Calu3 (cell line): Measurements from ENCODE around the gene COL18A1. TPM values are rescaled to one million over a fixed set of nuclear protein-coding genes. Genes with fewer than 3 reads are reported as not detected.
"Not testable (repeated sequence)": the region's sequence is repeated elsewhere in the genome, so short reads cannot be mapped to it uniquely, and the experiment has no call there.

Experiments
- BruUV-seq: library from RNA; stranded (reverse); fragments of 400-500 nt; replicated peaks from 2 replicates; lab custom pipeline; 2021; lab: Mats Ljungman, UMichigan
- CTCF ChIA-PET: fragments of 300-600 bp; sonication (Branson Sonifier 250); formaldehyde crosslinking; loops from one replicate; lab custom pipeline; 2022; ENCODE audit warnings: antibody characterized with exemption; lab: Charles Lee
- DNase-seq: peaks from one replicate; pipeline ENCODE4 v3.0.0; 2022
- H3K27ac Mint-ChIP-seq: one replicate; pipeline ENCODE4 v1.8.0; 2022; ENCODE audit warnings: mixed read lengths; ENCODE audit not compliant: unreplicated experiment
- H3K27me3 Mint-ChIP-seq: one replicate; pipeline ENCODE4 v1.8.0; 2022; ENCODE audit warnings: mixed read lengths; ENCODE audit not compliant: unreplicated experiment
- H3K36me3 Mint-ChIP-seq: one replicate; pipeline ENCODE4 v1.8.0; 2022; ENCODE audit warnings: mild to moderate bottlenecking, moderate library complexity, mixed read lengths; ENCODE audit not compliant: insufficient read depth, unreplicated experiment
- H3K4me1 Mint-ChIP-seq: one replicate; pipeline ENCODE4 v1.8.0; 2022; ENCODE audit warnings: mild to moderate bottlenecking, low read depth, mixed read lengths; ENCODE audit not compliant: unreplicated experiment
- H3K4me3 Mint-ChIP-seq: one replicate; pipeline ENCODE4 v1.8.0; 2022; ENCODE audit warnings: mild to moderate bottlenecking, low read depth, moderate library complexity, mixed read lengths; ENCODE audit not compliant: unreplicated experiment
- H3K9me3 Mint-ChIP-seq: one replicate; pipeline ENCODE4 v1.8.0; 2022; ENCODE audit warnings: low read depth, mixed read lengths; ENCODE audit not compliant: unreplicated experiment
- intact Hi-C: fragments of 100-400 bp; cut with micrococcal nuclease; formaldehyde crosslinking; loops from one replicate; pipeline ENCODE4 v1.10.0; 2022; ENCODE audit not compliant: unreplicated experiment
- microRNA-seq: library from miRNA; unstranded; fragments of <30 nt; microRNA quantifications from one replicate; pipeline ENCODE4 v1.2.0, GENCODE V29; 2022
- total RNA-seq: library from RNA; stranded (reverse); gene quantifications from 2 replicates; pipeline ENCODE4 v1.2.3, GENCODE V29; 2022
- TF ChIP-seq, protein P1 (sequence below): fragments of 200-600 bp; IDR thresholded peaks from one replicate; pipeline ENCODE4 v1.8.0; 2022; ENCODE audit warnings: antibody characterized with exemption; ENCODE audit not compliant: unreplicated experiment

The COL18A1 gene
- total RNA-seq, 1 experiment from 2014 or later, result 82.9 TPM

- TF ChIP-seq, protein P1, sequence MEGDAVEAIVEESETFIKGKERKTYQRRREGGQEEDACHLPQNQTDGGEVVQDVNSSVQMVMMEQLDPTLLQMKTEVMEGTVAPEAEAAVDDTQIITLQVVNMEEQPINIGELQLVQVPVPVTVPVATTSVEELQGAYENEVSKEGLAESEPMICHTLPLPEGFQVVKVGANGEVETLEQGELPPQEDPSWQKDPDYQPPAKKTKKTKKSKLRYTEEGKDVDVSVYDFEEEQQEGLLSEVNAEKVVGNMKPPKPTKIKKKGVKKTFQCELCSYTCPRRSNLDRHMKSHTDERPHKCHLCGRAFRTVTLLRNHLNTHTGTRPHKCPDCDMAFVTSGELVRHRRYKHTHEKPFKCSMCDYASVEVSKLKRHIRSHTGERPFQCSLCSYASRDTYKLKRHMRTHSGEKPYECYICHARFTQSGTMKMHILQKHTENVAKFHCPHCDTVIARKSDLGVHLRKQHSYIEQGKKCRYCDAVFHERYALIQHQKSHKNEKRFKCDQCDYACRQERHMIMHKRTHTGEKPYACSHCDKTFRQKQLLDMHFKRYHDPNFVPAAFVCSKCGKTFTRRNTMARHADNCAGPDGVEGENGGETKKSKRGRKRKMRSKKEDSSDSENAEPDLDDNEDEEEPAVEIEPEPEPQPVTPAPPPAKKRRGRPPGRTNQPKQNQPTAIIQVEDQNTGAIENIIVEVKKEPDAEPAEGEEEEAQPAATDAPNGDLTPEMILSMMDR, result no peak
- Mint-ChIP-seq H3K4me1 (no peaks in the 10 kb centered on the region), H3K9me3 (no peaks in the 10 kb centered on the region), H3K27me3 (peaks cover 76% of the 10 kb centered on the region), H3K36me3 (no peaks in the 10 kb centered on the region), H3K4me3 (no peak overlapping the region), H3K27ac (no peak overlapping the region)
- CTCF ChIA-PET, result interaction anchor here (1.1 kb wide), 1 partner anchor 13 kb away, joined by 3 read pairs; no protein-coding TSS in a partner anchor
- no TSS peak for BruUV-seq
- DNase-seq, result no peak
- intact Hi-C loops, result no loop called here
Observed at GRCh38 chr21:45560106-45561021, 155.4 kb downstream of the COL18A1 start.

DNA sequence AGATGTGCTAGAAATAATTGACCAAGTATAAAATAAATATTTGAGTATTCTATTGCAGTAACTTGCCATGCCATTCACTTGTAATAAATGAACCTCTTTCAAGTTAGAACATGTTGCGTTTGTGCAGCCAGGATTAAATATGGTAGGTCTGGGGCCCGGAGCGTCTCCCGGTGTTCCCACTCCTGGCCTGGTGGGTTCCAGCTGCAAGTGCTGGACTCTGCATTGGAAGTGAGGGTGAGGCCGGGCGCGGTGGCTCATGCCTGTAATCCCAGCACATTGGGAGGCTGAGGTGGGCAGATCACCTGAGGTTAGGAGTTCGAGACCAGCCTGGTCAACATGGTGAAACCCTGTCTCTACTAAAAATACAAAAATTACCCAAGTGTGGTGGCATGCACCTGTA is 156.3 kb downstream of the COL18A1 start:
- H3K9me3 Mint-ChIP-seq, DNase-seq, intact Hi-C loops, H3K36me3 Mint-ChIP-seq, H3K27ac Mint-ChIP-seq, H3K4me3 Mint-ChIP-seq, H3K4me1 Mint-ChIP-seq, BruUV-seq, CTCF ChIA-PET: not testable (repeated sequence)
- H3K27me3 Mint-ChIP-seq, result peaks cover 76% of the 10 kb centered on the region

GRCh38 chr21:45562402-45562801 is 157.4 kb downstream of the COL18A1 start:
- Mint-ChIP-seq H3K36me3 (no peaks in the 10 kb centered on the region), H3K9me3 (no peaks in the 10 kb centered on the region), H3K4me1 (no peaks in the 10 kb centered on the region), H3K27me3 (peaks cover 78% of the 10 kb centered on the region), H3K4me3 (no peak overlapping the region), H3K27ac (no peak overlapping the region)
- DNase-seq, result no peak
- no TSS peak for BruUV-seq
- CTCF ChIA-PET, result interaction anchor here (0.6 kb wide), 1 partner anchor 342 kb away, joined by 4 read pairs; no protein-coding TSS in a partner anchor
- TF ChIP-seq, protein P1, result no peak
- intact Hi-C loops, result no loop called here

GRCh38 chr21:45562965-45563364 is 158.0 kb downstream of the COL18A1 start:
- no peak overlapping the region for H3K27ac Mint-ChIP-seq
- no peak for DNase-seq
- H3K36me3 Mint-ChIP-seq, result no peaks in the 10 kb centered on the region
- no peaks in the 10 kb centered on the region for H3K4me1 Mint-ChIP-seq
- intact Hi-C loops, result no loop called here
- H3K27me3 Mint-ChIP-seq, result peaks cover 80% of the 10 kb centered on the region
- no peaks in the 10 kb centered on the region for H3K9me3 Mint-ChIP-seq
- BruUV-seq, result no TSS peak
- CTCF ChIA-PET, result interaction anchor here (0.6 kb wide), 1 partner anchor 343 kb away, joined by 4 read pairs; no protein-coding TSS in a partner anchor
- no peak overlapping the region for H3K4me3 Mint-ChIP-seq
- TF ChIP-seq, protein P1, result no peak

Small RNA genes within 50 kb of the gene (microRNA-seq; reads per million reads assigned to microRNA genes)
- 6.7 reads per million, percentile 23 among the genes with 10 or more reads in this experiment for gene MIR6815

Other genes starting within 250 kb of the COL18A1 start
- 31.4 and 32.9 TPM in 2 replicates for gene POFUT2, start 117.3 kb upstream of the COL18A1 start, total RNA-seq
- 21.4 and 25.5 TPM in 2 replicates for gene SLC19A1, start 137.3 kb downstream of the COL18A1 start, total RNA-seq
- gene PCBP3, start 238.6 kb downstream of the COL18A1 start, total RNA-seq, result 0.78 and 1.4 TPM in 2 replicates